Lower leg skin (tissue), 3 donors: ENCODE measurements around the gene TAF1B.
"Not testable (repeated sequence)": the region's sequence is repeated elsewhere in the genome, so short reads cannot be mapped to it uniquely, and the experiment has no call there.

Experiments
- POLR2A ChIP-seq, 2 donors: fragments of 450-650 bp; IDR thresholded peaks; one replicate each; pipeline ENCODE4 v1.6.1; 2016 to 2017; ENCODE audit warnings: antibody characterized with exemption in 2 of 2, mild to moderate bottlenecking in 1 of 2, moderate library complexity in 1 of 2
- TF ChIP-seq, protein P1 (sequence below), 3 donors: fragments of 450-650 bp; IDR thresholded peaks; one replicate each; pipeline ENCODE4 v1.5.1; 2016; ENCODE audit warnings: antibody characterized with exemption in 3 of 3, mild to moderate bottlenecking in 3 of 3, moderate library complexity in 2 of 3

DNA sequence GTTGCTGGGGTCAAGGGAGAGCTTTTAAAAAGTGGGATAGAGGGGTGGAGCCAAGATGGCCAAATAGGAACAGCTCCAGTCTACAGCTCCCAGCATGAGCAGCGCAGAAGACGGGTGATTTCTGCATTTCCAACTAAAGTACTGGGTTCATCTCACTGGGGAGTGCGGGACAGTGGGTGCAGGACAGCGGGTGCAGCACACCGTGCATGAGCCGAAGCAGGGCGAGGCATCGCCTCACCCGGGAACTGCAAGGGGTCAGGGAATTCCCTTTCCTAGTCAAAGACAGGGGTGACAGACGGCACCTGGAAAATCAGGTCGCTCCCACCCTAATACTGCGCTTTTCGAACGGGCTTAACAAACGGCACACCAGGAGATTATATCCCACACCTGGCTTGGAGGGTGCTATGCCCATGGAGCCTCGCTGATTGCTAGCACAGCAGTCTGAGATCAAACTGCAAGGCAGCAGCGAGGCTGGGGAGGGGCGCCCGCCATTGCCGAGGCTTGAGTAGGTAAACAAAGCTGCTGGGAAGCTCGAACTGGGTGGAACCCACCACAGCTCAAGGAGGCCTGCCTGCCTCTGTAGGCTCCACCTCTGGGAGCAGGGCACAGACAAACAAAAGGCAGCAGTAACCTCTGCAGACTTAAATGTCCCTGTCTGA lies 17.8 kb downstream of the TAF1B start:
- TF ChIP-seq, protein P1, sequence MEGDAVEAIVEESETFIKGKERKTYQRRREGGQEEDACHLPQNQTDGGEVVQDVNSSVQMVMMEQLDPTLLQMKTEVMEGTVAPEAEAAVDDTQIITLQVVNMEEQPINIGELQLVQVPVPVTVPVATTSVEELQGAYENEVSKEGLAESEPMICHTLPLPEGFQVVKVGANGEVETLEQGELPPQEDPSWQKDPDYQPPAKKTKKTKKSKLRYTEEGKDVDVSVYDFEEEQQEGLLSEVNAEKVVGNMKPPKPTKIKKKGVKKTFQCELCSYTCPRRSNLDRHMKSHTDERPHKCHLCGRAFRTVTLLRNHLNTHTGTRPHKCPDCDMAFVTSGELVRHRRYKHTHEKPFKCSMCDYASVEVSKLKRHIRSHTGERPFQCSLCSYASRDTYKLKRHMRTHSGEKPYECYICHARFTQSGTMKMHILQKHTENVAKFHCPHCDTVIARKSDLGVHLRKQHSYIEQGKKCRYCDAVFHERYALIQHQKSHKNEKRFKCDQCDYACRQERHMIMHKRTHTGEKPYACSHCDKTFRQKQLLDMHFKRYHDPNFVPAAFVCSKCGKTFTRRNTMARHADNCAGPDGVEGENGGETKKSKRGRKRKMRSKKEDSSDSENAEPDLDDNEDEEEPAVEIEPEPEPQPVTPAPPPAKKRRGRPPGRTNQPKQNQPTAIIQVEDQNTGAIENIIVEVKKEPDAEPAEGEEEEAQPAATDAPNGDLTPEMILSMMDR (IDR thresholded peaks at IDR 0.05): not testable (repeated sequence)
- TF ChIP-seq POLR2A (IDR thresholded peaks at IDR 0.05): not testable (repeated sequence)
